GM19372 (cell line): ENCODE results near the gene PRMT1.

Source experiments
- ATAC-seq: cut with Tn5 transposase; IDR thresholded peaks from one replicate; pipeline ENCODE4 v1.9.1; 2021; ENCODE audit warnings: mild to moderate bottlenecking, low read depth, moderate library complexity; ENCODE audit not compliant: unreplicated experiment

Gene PRMT1

GRCh38 chr19:49687150-49687549 is 10.1 kb downstream of the PRMT1 start:
- ATAC-seq, result no peak

GRCh38 chr19:49687566-49688316 is 10.7 kb downstream of the PRMT1 start:
- ATAC-seq, result no peak

- no peak for ATAC-seq
Observed at GRCh38 chr19:49688531-49689132, 11.6 kb downstream of the PRMT1 start.

GRCh38 chr19:49689133-49690078 is 12.3 kb downstream of the PRMT1 start, which contains the start of gene ADM5:
Gene ADM5 (plus strand): TSS chr19:49689594. CDS start chr19:49689838, 244 bp downstream.
- ATAC-seq, result no peak

GRCh38 chr19:49690079-49690655 is 13.1 kb downstream of the PRMT1 start:
- no peak for ATAC-seq

- no peak for ATAC-seq
Observed at GRCh38 chr19:49690656-49691242, 13.7 kb downstream of the PRMT1 start, which contains the start of gene CPT1C. Gene CPT1C (plus strand): TSS chr19:49691116. CDS start chr19:49692253, 1,137 bp downstream.

- ATAC-seq, result no peak
Observed at GRCh38 chr19:49691243-49692146, 14.4 kb downstream of the PRMT1 start.

- no peak for ATAC-seq
Observed at GRCh38 chr19:49692147-49692506, 15.1 kb downstream of the PRMT1 start.

GRCh38 chr19:49696115-49696514 is 19.0 kb downstream of the PRMT1 start:
- ATAC-seq, result no peak

GRCh38 chr19:49696865-49697264 is 19.8 kb downstream of the PRMT1 start:
- ATAC-seq, result no peak

- ATAC-seq, result no peak
Observed at GRCh38 chr19:49699364-49699763, 22.3 kb downstream of the PRMT1 start.

- no peak for ATAC-seq
Observed at GRCh38 chr19:49700563-49700962, 23.5 kb downstream of the PRMT1 start.

- no peak for ATAC-seq
Observed at GRCh38 chr19:49701271-49701786, 24.3 kb downstream of the PRMT1 start.

- ATAC-seq, result no peak
Observed at GRCh38 chr19:49704888-49705642, 28.0 kb downstream of the PRMT1 start.

- no peak for ATAC-seq
Observed at GRCh38 chr19:49705919-49706318, 28.8 kb downstream of the PRMT1 start.

GRCh38 chr19:49710372-49710951 is 33.4 kb downstream of the PRMT1 start:
- no peak for ATAC-seq

GRCh38 chr19:49712397-49712859 is 35.4 kb downstream of the PRMT1 start:
- no peak for ATAC-seq
